Glomerular visceral epithelial cell (primary cell): ENCODE measurements around the gene EGR4.
"Not testable (repeated sequence)": the region's sequence is repeated elsewhere in the genome, so short reads cannot be mapped to it uniquely, and the experiment has no call there.

Source experiments
- DNase-seq: peaks from one replicate; pipeline ENCODE4 v3.0.0-alpha.2; 2016; ENCODE audit errors: extremely low spot score

The EGR4 gene

DNA sequence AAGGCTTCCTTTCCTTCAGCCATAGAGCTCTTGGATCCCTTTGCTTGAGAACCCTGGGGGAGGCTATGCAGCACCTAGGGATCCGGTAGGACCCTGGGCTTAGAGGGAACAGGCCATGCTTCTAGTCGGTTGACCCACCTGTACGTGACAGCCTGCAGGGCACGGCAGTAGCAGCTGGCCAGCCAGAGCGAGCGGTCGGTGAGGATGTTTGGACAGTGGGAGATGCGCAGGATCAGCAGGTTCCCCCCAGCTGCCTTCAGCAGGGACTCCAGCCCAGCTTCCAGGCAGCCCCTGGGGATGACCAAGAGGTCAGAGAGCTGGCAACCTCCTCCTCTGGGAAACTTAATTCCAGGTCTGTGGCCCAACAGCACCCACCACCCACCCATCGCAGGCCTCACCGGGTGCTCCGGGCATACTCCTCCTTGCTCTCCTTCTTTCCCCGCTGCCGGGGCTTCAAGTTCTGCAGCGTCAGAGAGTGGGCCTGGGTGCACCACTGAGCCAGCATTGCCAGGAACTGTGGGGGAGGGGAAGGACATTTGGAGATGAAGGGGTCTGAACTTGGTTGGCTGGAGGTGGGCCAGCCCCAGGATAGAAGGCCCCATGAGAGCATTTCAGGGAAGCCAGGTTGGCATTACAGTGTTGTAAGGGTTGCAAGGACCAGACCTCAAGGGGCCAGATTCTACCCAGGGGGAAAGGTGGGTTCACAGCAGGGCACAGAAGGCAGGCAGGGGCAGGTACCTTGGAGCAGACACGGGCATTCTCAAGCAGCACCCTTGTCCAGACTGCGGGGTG, 29.6 kb downstream of the EGR4 start:
- DNase-seq, result no peak

DNA sequence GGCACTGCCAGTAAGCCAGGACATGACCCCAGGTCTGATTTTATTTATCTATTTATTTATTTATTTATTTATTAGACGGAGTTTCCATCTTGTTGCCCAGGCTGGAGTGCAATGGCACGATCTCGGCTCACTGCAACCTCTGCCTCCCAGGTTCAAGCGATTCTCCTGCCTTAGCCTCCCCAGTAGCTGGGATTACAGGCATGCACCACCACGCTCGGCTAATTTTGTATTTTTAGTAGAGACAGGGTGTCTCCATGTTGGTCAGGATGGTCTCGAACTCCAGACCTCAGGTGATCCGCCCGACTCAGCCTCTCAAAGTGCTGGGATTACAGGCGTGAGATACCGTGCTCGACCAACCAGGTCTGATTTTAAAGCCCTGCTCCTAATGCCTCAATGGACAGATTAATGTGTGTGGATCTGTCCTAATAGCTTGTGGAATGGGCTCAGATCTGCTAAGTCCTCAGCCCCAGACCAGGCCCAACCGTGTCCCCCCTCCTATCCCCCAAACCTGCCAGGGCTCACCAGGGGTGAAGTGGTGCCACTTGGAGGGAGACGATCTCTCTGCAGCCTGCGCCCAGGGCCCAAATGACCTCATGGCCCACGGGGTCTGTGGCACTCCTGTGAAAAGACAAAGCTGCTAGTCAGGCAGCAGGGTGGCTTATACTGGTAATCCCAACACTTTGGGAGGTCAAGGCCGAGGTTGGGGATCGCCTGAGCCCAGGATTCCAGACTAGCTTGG, 30.5 kb downstream of the EGR4 start:
- not testable (repeated sequence) for DNase-seq

GRCh38 chr2:73262108-73262651, 31.2 kb downstream of the EGR4 start:
- no peak for DNase-seq

GRCh38 chr2:73260338-73260984, 32.9 kb downstream of the EGR4 start:
- DNase-seq, result peak; percentile 34

GRCh38 chr2:73259704-73260337, 33.5 kb downstream of the EGR4 start:
- DNase-seq, result no peak

DNA sequence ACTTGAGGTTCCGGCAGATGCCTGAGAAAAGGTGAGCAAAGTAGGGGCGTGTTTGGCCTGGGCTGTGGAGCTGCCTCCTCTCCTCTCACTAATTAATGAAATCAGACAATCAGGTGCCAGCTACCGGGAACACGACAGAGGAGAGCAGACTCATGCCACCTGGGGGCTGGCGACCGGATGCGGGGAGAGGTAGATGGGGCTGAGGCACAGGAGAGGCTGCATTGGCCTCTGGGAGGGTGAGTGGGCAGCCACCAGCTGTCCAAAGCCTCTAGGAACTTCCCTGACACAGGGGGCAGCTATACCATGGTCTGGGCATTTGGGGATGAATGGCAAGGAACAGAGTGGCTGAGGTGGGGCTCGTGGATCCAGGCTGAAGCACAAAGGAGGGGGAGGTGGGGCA, 34.1 kb downstream of the EGR4 start:
- no peak for DNase-seq

DNA sequence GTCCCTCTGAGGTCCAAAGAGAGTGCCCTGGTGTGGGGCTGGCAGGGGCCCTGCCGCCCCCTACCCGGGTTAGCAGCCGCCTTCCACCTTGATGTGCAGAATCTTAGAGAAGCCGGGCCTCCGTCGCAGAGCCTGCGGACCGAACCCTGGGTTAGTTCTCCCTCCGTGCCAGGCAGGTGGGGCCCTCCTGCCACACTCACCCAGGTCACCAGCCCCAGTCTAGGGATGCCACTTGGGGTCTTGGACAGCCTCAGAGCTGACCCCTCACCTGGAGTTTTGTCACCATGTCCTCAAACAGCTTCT, 34.5 kb downstream of the EGR4 start:
- no peak for DNase-seq

- no peak for DNase-seq
These were observed 35.0 kb downstream of the EGR4 start for GRCh38 chr2:73258186-73258912.

DNA sequence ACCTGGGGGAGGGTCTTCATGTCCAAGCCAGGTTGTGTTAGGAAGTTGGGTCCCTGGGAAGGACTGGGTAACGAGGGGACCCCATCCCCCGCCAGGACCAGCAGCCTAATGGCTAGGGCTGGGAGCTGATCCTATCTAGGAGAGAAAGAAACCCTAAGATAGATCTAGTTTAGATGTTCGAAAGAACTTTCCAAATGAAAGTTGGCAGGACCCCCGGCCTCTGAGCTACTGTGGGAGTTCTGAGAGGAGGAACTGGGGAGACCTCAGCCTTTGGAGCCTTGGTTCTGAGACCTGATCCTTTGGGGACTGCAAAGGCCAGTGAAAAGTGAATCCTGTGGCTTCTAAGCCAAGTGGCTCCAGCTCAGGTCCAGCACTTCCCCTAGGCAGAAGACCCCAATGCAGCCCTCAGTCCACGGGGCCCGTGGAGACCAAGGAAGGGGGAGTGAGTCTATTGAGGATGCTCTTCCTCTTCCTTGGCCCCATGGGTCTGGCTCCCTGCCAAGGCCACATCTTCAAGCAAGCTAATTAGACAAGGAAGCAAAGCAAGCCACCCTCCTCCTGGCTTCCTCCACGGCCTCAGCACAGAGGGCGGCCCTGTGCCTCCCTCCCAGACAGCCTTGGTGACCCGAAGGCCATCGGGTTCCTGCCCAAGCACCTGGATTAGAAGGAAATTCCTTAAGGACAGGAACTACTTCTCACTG, 35.8 kb downstream of the EGR4 start:
- no peak for DNase-seq

DNA sequence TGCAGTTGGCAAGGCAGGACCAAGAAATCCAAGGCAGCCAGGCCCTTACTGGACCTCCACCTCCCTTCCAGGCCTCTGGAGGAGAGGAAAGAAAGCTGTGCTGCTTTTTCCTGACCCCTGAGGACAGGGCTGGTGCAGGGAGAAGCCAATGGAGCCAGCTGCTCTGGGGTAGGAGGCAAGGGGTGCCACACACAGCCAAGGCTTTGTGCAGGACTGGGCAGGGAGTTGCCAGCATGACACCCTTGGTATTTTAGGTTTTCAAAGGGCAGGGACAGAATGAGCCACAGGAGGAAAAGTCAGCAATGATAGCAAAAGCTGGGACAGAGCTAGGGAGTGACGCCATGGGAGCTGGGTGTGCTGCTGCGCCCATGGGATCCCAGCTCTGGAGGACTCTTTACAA, 36.3 kb downstream of the EGR4 start:
- DNase-seq, result no peak

DNA sequence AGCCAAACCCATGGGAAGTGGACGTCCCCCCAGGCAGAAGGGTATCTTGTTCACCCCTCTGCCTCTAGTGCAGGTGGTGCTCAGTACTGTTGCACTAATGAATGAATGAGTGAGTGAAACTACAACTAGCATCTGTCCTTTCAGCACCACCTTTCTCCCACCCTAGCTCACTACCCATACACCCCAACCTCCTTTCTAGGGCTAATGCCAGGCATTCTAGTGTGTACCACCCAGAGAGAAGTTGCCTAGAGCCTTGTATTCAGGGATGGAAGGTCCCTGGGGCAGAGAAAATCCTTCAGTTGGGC, 36.8 kb downstream of the EGR4 start:
- no peak for DNase-seq

DNA sequence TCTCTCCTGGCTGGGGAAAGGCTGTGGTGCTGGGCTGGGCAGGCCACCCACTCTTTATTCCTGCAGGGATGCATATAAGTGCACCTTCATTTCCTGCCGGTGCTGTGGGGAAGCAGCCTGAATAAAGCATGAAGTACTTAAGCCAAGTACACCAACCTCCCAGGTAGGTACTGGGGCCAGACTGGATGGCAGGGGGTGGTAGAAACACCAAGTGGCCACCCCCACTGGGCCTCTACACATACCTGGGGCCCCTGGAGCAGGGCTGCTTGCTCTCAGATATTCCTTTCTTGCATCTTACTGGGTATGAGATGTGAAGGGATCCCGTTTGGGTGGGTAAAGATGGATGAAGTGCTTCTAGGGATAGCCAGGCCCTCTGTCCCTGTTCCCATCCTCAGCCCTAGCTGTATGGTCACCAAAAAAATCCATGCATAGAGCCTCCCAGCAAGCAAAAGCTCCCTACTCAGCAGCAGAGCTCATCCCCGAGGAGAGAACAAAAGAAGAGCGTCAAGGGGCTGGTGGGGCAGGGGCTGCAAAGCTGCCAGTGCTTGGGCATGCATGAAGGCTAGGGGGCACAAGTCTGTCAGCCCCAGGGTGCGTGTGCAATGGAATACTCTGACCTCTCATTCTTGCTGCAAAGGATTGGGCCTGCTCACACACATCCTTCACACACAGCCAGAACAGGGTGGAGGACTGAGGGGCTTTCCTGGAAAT, 37.3 kb downstream of the EGR4 start:
- no peak for DNase-seq

DNA sequence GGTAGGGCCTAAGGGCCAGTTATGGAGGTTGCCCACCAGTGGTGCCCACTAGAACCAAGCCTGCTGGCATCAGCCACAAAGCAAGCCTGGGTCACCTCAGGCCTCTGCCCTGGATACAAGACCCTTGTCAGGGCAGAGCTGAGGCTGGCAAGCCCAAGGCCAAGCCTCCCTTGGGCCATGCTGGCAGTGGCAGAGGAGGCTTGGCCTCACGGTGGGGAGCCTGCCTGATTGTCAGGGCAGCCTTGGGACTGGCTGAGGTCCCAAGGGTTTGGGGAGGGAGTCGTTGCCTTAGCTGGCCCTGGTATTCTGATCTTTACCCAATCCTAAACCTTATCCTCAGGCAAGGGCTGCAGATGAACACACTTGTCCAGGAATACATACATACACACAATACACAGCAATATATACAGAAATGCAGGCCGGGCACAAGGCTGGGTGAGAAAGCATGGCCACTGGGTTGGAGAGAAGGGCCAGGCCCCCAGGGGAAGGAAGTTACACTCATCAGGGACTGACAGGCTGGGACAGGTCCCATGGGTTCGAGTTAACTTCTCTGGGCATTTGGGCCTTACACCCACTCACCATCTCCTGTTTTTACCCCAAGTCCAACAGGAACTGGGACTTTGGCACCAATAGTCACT, 38.2 kb downstream of the EGR4 start:
- no peak for DNase-seq

GRCh38 chr2:73254343-73255006, 38.9 kb downstream of the EGR4 start:
- DNase-seq, result no peak

GRCh38 chr2:73253901-73254300, 39.4 kb downstream of the EGR4 start:
- no peak for DNase-seq

DNA sequence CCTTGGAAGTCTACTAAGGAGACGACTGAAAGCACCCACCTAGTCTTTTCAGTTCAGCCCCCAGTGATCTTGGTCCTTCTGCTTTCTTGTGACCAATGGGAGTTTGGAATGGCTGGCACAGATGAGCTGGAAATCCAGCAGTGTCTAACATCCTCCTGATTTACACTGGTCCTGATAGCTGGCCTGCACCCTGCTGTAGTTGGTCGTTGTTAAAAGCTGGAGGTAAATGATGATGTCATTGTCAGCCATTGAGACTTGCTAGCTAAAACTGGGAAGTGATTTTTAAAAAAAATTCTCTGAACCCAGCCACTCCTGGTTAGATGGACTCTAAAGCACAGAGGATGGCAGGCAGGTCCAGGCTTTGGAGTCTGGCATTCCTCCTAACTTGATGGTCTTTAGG, 39.9 kb downstream of the EGR4 start:
- no peak for DNase-seq

GRCh38 chr2:73252238-73253027, 40.9 kb downstream of the EGR4 start:
- DNase-seq, result no peak
